ENCODE data around the gene DGKA.
"Not testable (repeated sequence)": the region's sequence is repeated elsewhere in the genome, so short reads cannot be mapped to it uniquely, and the experiment has no call there.

DGKA gene

DNA sequence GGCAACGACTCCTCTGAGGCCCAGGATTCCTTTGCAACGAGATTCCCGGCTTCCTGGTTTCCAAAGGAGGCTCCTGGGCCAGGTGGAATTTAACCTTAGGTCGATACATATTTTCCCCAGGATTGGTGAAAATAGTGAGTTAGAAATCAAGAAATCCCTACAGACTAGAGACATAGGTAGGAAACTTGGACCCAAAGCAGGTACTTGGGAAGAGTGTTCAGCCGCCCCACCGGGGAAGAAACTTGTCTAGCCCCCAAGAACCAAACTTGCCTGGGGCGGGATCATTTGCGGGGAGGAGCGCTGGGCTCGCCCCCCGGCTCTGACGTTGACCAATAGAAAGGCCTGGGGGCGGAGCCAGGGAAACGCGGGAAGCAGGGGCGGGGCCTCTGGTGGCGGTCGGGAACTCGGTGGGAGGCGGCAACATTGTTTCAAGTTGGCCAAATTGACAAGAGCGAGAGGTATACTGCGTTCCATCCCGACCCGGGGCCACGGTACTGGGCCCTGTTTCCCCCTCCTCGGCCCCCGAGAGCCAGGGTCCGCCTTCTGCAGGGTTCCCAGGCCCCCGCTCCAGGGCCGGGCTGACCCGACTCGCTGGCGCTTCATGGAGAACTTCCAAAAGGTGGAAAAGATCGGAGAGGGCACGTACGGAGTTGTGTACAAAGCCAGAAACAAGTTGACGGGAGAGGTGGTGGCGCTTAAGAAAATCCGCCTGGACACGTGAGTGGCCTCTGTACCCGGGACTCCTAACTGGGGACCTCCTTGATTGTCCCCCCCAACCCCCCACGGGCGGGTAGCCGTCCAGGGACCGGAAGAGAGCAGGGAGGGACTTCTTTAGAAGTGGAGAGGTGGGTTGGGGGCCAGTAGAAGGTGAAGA is 35.7 kb downstream of the DGKA start, which contains the start of gene CDK2:
Gene CDK2 (plus strand): TSS at position 423 of the 874 bp plus-strand sequence. CDS start 179 bp downstream, at position 602.
- peak; percentile 85 for DNase-seq (ENCODE audit: low spot score)

DNA sequence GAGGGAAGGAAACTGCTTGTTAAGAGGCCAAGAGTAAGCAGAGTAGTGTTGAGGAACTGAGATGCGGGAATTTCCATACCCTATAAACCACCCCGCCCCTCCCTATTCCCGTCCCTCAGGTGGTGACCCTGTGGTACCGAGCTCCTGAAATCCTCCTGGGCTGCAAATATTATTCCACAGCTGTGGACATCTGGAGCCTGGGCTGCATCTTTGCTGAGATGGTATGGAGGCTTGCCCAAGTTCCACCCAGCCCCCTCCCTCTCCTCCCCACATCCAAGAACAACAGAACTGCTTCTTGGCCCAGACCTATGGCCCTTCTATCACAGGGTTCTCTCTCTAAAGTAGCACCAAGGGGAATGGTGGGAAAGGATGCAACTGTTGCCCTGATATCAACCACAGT is 38.4 kb downstream of the DGKA start:
- DNase-seq (ENCODE audit: low spot score): no peak

DNA sequence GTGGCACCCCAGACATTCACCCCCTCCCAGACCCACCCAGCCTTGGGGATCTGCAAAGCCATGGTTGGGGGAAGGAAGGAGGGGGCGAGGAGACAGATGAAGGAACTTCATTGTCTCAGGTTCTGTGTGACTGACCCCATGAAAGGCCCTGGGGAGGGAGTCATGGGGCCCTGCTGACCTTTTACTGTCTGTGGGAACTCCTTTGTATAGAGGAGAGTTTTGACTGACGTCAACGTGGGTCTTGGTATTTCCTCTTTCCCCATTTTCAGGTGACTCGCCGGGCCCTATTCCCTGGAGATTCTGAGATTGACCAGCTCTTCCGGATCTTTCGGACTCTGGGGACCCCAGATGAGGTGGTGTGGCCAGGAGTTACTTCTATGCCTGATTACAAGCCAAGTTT is 39.8 kb downstream of the DGKA start:
- DNase-seq (ENCODE audit: low spot score): no peak

DNA sequence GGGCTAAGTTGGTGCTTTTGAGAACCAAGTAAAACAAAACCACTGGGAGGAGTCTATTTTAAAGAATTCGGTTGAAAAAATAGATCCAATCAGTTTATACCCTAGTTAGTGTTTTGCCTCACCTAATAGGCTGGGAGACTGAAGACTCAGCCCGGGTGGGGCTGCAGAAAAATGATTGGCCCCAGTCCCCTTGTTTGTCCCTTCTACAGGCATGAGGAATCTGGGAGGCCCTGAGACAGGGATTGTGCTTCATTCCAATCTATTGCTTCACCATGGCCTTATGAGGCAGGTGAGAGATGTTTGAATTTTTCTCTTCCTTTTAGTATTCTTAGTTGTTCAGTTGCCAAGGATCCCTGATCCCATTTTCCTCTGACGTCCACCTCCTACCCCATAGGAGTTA is 41.1 kb downstream of the DGKA start:
- peak; percentile 89 for DNase-seq (ENCODE audit: low spot score)

DNA sequence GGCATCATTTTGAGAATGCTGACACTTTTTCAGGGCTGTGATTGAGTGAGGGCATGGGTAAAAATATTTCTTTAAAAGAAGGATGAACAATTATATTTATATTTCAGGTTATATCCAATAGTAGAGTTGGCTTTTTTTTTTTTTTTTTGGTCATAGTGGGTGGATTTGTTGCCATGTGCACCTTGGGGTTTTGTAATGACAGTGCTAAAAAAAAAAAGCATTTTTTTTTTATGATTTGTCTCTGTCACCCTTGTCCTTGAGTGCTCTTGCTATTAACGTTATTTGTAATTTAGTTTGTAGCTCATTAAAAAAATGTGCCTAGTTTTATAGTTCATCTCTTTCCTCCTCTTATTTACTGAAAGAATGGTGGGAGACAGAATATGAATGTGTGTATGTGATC is 41.5 kb downstream of the DGKA start:
- DNase-seq (ENCODE audit: low spot score): no peak

DNA sequence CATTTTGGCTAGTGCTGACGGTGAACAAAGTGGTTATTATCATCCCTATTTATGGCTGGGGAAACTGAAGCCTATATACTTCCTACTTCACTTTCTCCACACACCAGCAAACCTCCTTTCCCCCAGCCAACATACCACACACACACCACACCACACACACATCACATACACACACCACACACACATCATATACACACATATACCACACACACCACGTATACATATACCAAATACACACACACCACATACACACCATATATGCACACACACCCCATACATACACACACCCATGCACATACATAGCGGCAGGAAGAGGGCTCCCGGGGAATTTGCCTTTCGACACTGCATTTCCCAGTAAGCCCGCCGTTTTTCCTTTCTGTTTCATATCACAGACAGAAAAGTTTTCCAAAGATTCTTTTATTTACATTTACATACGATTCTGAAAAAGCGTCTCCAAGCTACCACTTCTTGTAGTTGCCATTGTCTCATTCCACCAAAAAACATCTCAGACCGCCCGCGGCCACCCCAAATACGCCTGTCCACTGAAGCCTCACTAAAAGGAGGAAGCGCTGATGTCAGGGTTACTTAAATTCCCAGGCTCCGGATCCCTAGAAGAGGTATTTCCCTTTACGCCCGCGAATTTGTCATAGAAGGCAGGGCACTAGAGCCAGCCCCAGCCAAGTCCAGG is 42.1 kb downstream of the DGKA start:
- DNase-seq (ENCODE audit: low spot score): peak; percentile 18

DNA sequence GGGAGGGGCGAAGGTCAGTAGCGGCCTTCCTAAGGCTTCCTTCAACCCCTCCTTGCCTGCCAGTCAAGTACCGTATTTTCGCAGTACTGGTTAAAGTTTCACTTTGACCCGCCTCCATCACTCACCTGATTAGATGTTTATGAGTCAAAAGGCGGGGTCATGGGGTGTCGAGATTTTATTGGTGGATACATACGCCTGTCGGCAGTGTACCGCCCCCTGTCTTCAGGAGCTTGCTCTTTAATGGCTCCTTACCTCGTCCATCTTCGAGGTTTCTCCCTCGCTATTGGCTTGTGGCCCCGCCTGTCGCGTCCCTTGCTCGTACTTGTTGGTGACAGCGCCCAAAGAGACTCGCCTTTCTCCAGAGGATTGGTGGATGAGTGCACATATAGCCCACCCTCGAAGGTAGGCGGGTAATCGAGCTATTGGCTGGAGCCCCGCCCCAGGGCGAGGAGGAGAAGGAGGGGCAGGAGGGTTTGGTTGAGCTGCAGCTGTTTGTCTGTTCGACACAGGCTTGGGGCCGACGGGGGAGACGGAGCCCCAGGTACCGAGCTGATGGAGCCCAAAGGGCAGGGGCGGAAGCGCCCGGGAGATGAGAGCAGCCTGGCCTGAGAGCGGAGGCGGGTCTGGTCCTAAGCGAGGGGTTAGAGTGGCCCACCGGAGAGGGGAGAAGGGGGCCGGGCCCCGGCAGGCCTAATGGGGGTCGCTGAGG is 42.8 kb downstream of the DGKA start, which contains the start of gene RAB5B:
Gene RAB5B (plus strand): TSS at position 480 of the 709 bp plus-strand sequence. CDS start 12,883 bp downstream, outside the sequence.
- DNase-seq (ENCODE audit: low spot score): peak; percentile 100

DNA sequence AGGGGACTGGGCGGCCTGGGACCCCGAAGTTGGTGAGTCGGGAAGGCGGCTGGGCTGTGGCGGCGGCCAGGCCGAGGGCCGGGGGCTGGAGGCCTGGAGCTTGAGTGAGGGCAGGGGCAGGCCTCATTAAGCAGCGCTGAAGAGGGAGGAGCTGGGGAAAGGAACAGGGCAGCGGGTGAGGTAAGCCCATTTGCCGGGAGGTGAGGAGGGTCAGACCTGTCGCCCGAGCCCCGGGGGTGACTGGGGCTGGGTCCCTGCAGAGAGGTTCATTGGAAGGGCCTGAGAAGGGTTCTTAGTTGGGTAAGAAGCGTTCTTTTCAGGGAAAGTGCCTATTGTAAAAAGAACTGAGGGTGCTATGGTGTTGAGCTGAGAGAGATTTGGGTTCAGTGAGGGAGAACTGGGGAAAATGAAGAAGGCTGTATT is 43.4 kb downstream of the DGKA start:
- peak; percentile 69 for DNase-seq (ENCODE audit: low spot score)

DNA sequence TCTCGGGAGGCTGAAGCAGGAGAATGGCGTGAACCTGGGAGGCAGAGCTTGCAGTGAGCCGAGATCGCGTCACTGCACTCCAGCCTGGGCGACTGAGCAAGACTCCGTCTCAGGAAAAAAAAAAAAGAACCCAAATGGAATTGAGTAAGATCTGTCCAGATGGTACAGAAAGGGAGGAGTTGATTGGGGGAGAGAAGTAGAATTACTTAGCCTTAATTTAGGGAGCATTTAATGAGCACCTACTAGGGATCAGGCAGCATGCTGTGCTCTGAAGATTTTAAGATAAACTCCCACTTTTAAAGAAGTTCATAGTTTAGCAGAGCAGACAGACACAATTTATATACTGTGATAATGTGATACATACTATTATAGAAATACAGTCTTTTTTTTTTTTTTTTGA is 47.4 kb downstream of the DGKA start:
- no peak for DNase-seq (ENCODE audit: low spot score)

DNA sequence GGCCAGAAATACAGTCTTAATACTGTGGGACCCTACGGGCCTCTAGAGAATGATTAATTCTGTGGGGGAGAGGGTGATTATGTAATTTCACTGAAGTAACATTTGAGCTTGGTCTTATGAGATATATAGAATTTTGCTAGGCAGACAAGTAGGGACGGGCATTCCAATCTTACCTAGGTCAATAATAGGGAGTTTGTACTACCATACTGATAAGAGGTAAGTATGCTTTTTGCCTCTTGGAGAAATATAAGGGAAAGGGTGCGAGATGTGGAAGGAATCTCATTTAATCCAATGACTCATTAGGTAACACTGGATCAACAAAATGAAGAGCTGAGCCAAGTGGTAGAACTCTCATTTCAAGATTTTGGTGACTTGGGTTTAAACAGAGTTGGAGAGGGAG is 48.1 kb downstream of the DGKA start:
- no peak for DNase-seq (ENCODE audit: low spot score)

DNA sequence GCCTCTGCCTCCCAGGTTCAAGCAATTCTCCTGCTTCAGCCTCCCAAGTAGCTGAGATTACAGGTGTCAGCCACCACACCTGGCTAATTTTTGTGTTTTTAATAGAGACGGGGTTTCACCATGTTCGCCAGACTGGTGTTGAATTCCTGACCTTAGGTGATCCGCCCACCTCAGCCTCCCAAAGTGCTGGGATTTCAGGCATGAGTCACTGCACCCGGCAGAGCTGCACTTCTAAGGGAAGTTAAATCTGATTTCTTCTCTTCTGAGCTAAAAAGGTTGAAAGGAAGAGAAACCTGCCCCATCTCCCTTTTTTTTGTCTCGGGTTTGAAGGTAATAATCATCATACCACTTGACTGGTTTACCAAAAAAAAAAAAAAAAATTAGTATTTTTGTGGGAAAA is 50.9 kb downstream of the DGKA start:
- peak; percentile 59 for DNase-seq (ENCODE audit: low spot score)

DNA sequence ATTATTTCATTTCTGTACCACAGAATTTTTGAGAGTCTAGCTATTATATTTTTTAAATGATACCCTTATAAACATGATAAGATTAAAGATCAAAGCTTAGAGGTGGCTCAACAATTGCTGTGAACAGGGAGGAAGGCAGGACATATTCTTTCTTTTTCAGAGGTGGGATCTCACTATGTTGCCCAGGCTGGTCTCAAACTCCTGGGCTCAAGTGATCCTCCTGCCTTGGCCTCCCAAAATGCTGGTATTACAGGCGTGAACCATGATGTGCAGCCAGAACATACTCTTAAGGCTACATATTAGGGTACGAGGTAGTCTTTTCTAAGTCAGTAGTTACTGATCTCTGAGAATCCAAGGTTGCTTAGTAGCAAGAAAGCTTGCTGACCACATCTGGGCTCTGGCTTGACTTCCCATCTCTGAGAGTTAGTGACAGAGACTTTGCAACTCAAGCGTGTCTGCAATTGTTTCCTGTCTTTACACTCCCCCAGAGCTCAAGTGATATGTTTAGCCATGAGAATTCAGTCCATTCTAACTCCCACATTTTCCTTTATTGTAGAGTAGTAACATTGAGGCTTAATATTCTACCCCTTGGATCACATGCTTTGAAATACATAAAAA is 51.5 kb downstream of the DGKA start:
- DNase-seq (ENCODE audit: low spot score): peak; percentile 67

DNA sequence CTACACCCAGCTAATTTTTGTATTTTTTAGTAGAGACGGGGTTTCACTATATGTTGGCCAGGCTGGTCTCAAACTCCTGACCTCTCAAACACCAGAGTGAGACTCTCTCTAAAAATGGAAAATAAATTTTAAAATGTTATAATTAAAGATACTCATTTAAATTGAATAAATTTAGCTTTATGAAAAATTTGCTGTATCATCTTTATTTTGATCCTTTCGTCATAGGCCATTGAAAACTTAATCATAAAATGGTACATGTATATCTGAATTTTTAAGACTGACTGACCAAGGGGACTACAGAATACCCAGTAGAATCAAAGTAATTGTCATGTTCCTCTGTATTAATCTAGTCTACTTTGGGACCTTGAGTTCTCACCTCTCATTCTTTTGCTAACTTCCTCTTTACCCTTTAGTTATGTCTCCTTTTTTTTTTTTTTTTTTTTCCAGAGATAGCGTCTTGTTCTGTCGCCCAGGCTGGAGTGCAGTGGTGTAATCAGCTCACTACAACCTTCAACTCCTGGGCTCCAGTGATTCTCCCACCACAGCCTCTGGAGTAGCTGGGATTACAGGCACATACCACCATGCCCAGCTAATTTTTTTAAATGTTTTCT is 52.4 kb downstream of the DGKA start:
- no peak for DNase-seq (ENCODE audit: low spot score)

DNA sequence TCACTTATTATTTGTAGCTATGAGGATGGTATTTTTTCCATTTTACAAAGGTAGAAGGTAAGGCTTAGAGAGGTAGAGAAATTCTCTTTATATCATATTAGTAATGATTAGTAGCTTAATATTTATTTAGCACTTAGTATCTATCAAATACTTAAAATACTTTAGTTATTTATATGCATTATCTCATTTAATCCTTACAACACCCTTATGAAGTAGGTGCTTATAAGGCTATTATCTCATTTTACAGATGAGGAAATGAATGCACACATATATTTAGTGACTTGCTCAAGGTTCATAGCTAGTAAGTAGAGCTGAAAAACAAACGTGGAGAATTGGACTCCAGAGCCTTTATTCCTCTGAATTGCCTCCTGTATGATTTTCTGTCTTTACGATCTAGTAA is 53.9 kb downstream of the DGKA start:
- DNase-seq (ENCODE audit: low spot score): no peak

DNA sequence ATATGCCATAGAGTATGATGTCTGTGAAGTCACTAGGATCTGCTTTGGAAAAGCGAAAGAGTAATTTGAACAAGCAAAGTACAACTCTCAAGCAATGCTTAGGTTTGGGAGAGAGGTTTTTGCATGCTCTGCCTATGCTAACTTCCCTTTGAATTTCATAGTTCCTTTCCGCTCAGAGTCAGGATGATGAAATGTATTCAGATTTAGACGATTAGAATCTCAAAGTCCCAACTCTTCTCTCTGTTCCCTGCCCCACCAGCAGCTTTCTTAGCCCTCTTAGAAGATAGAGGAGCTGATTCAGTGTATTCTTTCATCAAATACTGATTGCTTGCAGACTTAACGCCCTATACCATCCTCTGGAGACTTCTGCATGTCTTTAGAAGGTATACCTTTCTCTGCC is 54.4 kb downstream of the DGKA start:
- no peak for DNase-seq (ENCODE audit: low spot score)

DNA sequence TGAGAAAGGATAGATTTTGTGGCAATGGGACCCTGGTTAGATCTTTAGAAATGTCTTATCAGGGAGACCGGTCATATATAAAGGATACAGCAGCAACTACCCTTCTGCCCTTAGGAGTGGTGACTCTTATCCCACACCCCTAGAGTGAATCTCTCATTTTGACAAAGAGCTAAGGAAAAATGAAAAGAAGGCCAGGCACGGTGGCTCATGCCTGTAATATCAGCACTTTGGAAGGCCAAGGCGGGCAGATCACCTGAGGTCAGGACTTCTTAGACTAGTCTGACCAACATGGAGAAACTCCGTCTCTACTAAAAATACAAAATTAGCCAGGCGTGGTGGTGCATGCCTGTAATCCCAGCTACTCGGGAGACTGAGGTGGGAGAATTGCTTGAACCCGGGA is 55.0 kb downstream of the DGKA start:
- DNase-seq (ENCODE audit: low spot score): not testable (repeated sequence)

DNA sequence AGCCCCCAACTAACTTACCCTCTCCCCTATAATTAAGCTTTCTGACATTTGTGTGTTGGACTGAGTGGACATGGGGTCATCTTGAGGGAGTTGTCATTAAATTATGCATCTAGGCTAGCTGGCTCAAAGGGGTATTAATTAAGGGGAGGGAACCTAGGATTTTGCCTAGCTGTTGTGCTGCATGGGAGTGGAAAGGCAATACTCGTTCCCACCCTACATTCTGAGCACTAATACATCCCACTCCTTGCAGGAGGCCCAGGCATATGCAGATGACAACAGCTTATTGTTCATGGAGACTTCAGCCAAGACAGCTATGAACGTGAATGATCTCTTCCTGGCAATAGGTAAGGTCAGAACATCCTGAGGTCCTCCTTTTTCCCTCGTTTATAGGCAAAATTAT is 60.1 kb downstream of the DGKA start:
- no peak for DNase-seq (ENCODE audit: low spot score)

DNA sequence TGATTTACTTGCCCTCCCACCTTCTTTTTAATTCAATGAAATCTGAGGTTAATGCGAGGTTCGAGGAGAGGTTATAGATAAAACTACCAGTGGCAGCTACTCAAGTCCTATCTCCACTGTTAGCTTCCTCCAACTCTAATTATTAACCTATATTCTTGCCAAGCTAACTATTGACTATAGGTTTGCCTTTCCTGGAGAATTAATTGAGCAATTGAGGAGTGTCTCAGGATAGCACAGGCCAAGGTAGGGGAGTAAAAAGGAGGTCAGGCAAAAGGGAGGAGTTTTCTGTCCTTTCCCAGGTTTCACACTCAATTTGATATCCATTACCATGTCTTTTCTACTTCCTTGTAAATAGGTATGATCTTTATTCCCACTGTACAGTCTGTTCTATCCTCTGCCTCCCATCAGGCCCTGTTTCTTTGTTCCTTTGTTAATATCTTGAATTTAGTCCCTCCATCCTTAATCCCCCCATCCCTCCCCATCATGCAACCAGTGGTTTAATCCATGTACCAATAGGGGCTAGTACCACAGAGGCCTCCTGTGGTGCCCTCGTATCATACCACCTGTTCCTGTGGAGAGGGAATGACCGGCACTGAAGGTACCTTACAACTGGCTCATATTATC is 62.4 kb downstream of the DGKA start:
- DNase-seq (ENCODE audit: low spot score): no peak

DNA sequence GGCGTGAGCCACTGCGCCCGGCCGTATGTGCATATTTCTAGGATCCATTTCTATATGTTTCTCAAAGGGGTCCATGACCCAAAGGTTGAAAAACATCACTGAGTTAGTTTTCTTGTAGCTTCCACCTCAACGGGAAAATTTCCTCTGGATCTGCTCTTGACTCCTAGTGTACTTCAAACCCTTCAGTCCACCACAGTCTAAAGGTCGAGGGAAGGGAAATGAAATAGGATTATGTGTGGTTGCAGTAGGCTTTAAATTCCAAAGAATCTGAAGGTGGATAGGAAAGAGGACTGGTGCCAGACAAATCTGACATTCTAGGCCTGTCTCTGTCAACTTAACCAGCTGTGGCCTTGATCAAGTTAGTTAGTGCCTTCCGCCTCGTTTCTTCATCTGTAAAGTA is 64.4 kb downstream of the DGKA start:
- DNase-seq (ENCODE audit: low spot score): no peak

DNA sequence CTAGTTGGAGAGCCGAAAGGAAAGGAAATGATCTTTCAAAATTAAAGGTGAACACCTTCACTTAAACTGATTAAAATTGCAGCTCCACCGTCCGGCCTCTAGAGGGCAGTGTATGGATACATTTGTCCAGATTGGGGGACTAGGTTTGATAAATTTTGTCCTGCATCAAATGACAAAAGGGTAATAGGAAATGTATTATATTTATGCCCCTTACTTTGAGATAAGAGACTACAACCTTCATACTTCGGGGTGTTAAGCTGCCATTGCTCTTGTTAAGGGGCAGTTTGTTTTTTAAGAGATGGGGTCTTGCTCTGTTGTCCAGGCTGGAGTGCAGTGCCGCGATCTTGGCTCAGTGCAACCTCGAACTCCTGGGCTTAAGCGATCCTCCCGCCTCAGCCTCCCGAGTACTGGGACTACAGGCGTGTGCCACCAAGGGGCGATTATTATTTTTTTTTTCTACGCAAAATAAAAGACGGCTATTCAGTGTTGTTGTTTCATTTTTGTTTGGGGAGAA is 65.3 kb downstream of the DGKA start:
- DNase-seq (ENCODE audit: low spot score): peak; percentile 72

Measured in kidney tubule cell (primary cell).